Measurements from ENCODE around the gene KBTBD8. TPM values are rescaled to one million over a fixed set of nuclear protein-coding genes. Genes with fewer than 3 reads are reported as not detected.

The KBTBD8 gene
- total RNA-seq, 1 donor from 2014 or later: 1.6 TPM

DNA sequence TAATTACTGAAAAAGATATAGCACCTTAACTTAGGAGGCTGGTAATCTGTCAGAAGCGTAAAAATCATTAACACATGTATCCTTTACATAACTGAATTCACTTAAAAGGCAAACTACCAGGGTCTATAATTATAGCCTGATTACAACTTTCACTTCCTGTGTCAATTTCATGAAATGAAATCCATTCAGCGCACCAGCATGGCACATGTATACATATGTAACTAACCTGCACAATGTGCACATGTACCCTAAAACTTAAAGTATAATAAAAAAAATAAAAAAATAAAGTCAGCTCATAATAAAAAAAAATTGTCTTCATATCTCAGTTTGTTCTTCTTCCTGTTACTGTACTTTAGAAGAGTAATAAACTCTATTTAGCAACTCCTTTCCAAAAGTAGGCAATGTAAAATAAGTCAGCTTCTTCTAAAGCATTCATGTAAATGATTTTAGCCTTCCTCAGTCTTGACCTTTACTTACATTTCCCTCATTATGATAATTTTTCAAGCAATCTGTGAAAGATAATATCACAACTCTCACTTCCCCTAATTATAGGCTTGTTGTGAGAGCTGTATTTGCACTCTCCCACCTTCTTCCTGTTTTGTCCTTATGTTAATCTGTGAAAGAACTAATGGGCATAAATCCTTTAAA is 50.1 kb downstream of the KBTBD8 start:
- TF ChIP-seq, protein P1, sequence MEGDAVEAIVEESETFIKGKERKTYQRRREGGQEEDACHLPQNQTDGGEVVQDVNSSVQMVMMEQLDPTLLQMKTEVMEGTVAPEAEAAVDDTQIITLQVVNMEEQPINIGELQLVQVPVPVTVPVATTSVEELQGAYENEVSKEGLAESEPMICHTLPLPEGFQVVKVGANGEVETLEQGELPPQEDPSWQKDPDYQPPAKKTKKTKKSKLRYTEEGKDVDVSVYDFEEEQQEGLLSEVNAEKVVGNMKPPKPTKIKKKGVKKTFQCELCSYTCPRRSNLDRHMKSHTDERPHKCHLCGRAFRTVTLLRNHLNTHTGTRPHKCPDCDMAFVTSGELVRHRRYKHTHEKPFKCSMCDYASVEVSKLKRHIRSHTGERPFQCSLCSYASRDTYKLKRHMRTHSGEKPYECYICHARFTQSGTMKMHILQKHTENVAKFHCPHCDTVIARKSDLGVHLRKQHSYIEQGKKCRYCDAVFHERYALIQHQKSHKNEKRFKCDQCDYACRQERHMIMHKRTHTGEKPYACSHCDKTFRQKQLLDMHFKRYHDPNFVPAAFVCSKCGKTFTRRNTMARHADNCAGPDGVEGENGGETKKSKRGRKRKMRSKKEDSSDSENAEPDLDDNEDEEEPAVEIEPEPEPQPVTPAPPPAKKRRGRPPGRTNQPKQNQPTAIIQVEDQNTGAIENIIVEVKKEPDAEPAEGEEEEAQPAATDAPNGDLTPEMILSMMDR (IDR thresholded peaks at IDR 0.05; ENCODE audit: insufficient read depth, low read length, severe bottlenecking): no peak
- Histone ChIP-seq H3K36me3 (ENCODE audit: control insufficient read depth, insufficient read depth, low read length) (no peaks in the 10 kb centered on the region), H3K4me3 (ENCODE audit: low read depth, low read length) (no peak overlapping the region), H3K27me3 (ENCODE audit: control insufficient read depth, insufficient read depth, low read length) (no peaks in the 10 kb centered on the region)
- no peak for FAIRE-seq
- no peak for DNase-seq (ENCODE audit: low read depth)

- H3K36me3 ChIP-seq (ENCODE audit: control insufficient read depth, insufficient read depth, low read length): no peaks in the 10 kb centered on the region
- no peaks in the 10 kb centered on the region for H3K27me3 ChIP-seq (ENCODE audit: control insufficient read depth, insufficient read depth, low read length)
- DNase-seq (ENCODE audit: low read depth) (no peak), FAIRE-seq (no peak)
- TF ChIP-seq, protein P1 (IDR thresholded peaks at IDR 0.05; ENCODE audit: insufficient read depth, low read length, severe bottlenecking): no peak
- H3K4me3 ChIP-seq (ENCODE audit: low read depth, low read length): no peak overlapping the region
Measured at GRCh38 chr3:67048715-67049074, 50.6 kb downstream of the KBTBD8 start.

- Histone ChIP-seq H3K27me3 (ENCODE audit: control insufficient read depth, insufficient read depth, low read length) (no peaks in the 10 kb centered on the region), H3K36me3 (ENCODE audit: control insufficient read depth, insufficient read depth, low read length) (no peaks in the 10 kb centered on the region), H3K4me3 (ENCODE audit: low read depth, low read length) (no peak overlapping the region)
- FAIRE-seq (no peak), DNase-seq (ENCODE audit: low read depth) (no peak)
- TF ChIP-seq, protein P1 (IDR thresholded peaks at IDR 0.05; ENCODE audit: insufficient read depth, low read length, severe bottlenecking): no peak
Measured at GRCh38 chr3:67059443-67059842, 61.3 kb downstream of the KBTBD8 start.

Data from bronchial epithelial cell (primary cell).